Common myeloid progenitor, CD34-positive (primary cell): Measurements from ENCODE around the gene CACNG7.

ENCODE experiments used
- CTCF ChIA-PET: fragments of 350-600 bp; sonication (Branson Sonifier 250); formaldehyde crosslinking; loops from one replicate; lab custom pipeline; 2021; ENCODE audit warnings: antibody characterized with exemption; lab: Charles Lee
- POLR2A ChIA-PET: fragments of 350-600 bp; sonication (Branson Sonifier 250); formaldehyde crosslinking; loops from one replicate; lab custom pipeline; 2021; ENCODE audit warnings: antibody characterized with exemption; lab: Charles Lee
- DNase-seq, 3 donors: peaks; one replicate each; pipeline versions ENCODE4 v3.0.0 to v3.0.0-alpha.2; 2013
- H3K27ac ChIP-seq, 2 experiments: 1 replicate in 1 of 2; 2 replicates in 1 of 2; pipeline ENCODE4 v1.7.0; 2013; ENCODE audit warnings: inconsistent platforms in 2 of 2, low read length in 2 of 2, mild to moderate bottlenecking in 2 of 2, low read depth in 1 of 2, moderate library complexity in 1 of 2; ENCODE audit not compliant: severe bottlenecking in 2 of 2, insufficient read depth in 1 of 2, poor library complexity in 1 of 2
- H3K27me3 ChIP-seq, 5 experiments: replicated peaks in 2 of 5; 1 replicate in 3 of 5; 2 replicates in 2 of 5; pipeline versions ENCODE4 v1.6.1 to v1.7.0; 2013; ENCODE audit warnings: low read length in 4 of 5, mild to moderate bottlenecking in 2 of 5, moderate library complexity in 2 of 5, inconsistent platforms in 1 of 5; ENCODE audit not compliant: insufficient read depth in 5 of 5, control insufficient read depth in 4 of 5
- H3K36me3 ChIP-seq, 4 experiments: 1 replicate in 2 of 4; 2 replicates in 2 of 4; pipeline versions ENCODE4 v1.6.1 to v1.7.0; 2013; ENCODE audit warnings: low read length in 3 of 4, control low read depth in 1 of 4, mild to moderate bottlenecking in 1 of 4; ENCODE audit not compliant: control insufficient read depth in 4 of 4, insufficient read depth in 4 of 4
- H3K4me1 ChIP-seq, 4 experiments: 1 replicate in 3 of 4; 2 replicates in 1 of 4; pipeline versions ENCODE4 v1.6.1 to v1.7.1; 2013; ENCODE audit warnings: low read length in 3 of 4, mild to moderate bottlenecking in 3 of 4, control low read depth in 1 of 4, inconsistent platforms in 1 of 4, moderate library complexity in 1 of 4; ENCODE audit not compliant: control insufficient read depth in 4 of 4, insufficient read depth in 4 of 4; ENCODE audit errors: control extremely low read depth in 1 of 4
- H3K4me3 ChIP-seq, 7 experiments: 1 replicate in 4 of 7; 2 replicates in 3 of 7; pipeline versions ENCODE4 v1.5.1 to v1.7.0; 2013; ENCODE audit warnings: mild to moderate bottlenecking in 7 of 7, low read length in 6 of 7, moderate library complexity in 6 of 7, inconsistent platforms in 2 of 7, low read depth in 2 of 7, control low read depth in 1 of 7; ENCODE audit not compliant: insufficient read depth in 4 of 7, control insufficient read depth in 1 of 7; ENCODE audit errors: extremely low read depth in 1 of 7
- H3K9me3 ChIP-seq, 5 experiments: 1 replicate in 4 of 5; 2 replicates in 1 of 5; pipeline versions ENCODE4 v1.6.1 to v1.7.1; 2013; ENCODE audit warnings: low read length in 4 of 5, mild to moderate bottlenecking in 2 of 5, inconsistent platforms in 1 of 5, low read depth in 1 of 5, moderate library complexity in 1 of 5; ENCODE audit not compliant: control insufficient read depth in 4 of 5, insufficient read depth in 2 of 5; ENCODE audit errors: control extremely low read depth in 1 of 5
- WGBS: methylation state at CpG from one replicate; pipeline ENCODE4 v1.1.5; 2013; ENCODE audit not compliant: insufficient coverage; 5-methylcytosine and 5-hydroxymethylcytosine counted together

CACNG7 gene

DNA sequence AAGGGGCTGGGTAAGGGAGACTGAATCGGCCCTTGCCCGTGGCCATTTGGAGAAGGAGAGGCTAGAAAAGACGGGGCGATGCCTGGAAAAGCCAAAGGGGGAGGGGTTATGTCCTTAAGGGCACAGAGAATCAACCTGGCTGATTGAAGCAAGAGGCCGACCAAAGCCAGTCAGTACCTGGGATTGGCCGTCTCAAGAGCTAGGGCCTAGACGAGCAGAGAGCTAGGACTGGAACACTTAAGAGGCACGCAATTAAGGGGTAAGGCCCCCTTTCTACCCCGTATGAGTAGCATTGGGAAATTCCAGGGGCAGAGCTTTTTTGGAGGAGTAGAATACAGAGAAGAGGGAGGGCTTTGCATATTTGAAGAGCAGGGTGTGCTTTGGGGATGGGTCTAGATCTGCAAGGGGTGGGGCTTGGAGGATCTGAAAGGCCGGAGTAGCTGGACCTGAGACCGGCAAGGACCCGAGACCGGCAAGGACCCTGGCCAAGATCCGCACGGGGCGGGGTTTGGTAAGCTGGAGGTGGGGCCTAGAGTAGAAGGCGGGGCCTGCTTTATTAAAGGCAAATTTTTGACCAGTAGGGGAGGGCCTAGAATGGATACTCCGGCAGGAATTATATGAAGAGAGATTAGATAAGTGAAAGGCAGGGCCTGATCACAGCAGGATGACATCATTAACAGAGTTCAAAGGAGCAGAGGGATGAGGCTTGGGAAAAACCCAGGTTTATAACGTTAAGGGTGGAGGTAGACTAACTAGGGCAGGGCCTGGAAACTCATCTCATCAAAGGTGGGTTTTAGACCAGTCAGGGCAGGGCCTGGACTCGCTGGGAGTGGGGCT is 71.7 kb downstream of the CACNG7 start:
- 55% methylated on average over 20 of the region's 20 CpGs for WGBS
- Histone ChIP-seq H3K9me3 (peaks cover 0 to 7% (median 4%) of the 10 kb centered on the region in 5 experiments), H3K27ac (no peak overlapping the region), H3K36me3 (no peaks in the 10 kb centered on the region), H3K4me3 (peak overlapping the region in 4 of 7 experiments; percentile 32 to 64 (median 57)), H3K4me1 (peaks cover 0 to 31% (median 22%) of the 10 kb centered on the region in 4 experiments), H3K27me3 (peaks cover 5 to 61% (median 35%) of the 10 kb centered on the region in 5 experiments)
- CTCF ChIA-PET, result interaction anchor here (1.1 to 1.6 kb wide), 2 partner anchors 44 to 172 kb away, joined by 3 to 5 read pairs; no protein-coding TSS in a partner anchor
- DNase-seq, result peak in 1 of 3 donors; percentile 15
- POLR2A ChIA-PET, result no interaction called here

DNA sequence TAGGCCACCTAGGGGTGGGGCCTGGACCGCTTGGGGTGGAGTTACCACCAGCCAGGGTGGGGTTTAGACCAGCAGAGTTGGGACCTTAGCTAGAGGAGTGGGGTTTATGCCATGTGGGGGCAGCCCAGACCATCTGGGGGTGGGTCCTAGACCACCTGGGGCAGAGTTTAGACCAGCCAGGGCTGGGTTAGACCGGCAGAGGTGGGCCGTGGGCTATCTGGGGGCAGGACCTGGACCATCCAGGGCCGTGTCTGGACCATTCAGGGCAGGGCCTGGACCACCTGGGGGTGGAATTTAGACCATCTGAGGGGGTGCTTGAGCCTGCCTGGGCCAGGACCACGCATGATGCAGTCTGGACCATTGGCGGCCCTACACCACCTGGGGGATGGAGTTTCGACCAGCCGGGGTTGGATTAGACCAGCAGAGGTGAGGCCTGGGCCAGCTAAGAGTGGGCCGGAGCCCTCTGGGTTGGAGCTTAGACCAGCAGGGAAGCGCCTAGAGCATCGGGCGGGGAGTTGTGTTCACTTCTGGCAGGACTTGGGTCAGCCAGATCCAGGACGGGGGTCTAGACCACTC is 72.4 kb downstream of the CACNG7 start:
- no peak for DNase-seq
- POLR2A ChIA-PET, result no interaction called here
- peaks cover 5 to 61% (median 35%) of the 10 kb centered on the region in 5 experiments for H3K27me3 ChIP-seq

DNA sequence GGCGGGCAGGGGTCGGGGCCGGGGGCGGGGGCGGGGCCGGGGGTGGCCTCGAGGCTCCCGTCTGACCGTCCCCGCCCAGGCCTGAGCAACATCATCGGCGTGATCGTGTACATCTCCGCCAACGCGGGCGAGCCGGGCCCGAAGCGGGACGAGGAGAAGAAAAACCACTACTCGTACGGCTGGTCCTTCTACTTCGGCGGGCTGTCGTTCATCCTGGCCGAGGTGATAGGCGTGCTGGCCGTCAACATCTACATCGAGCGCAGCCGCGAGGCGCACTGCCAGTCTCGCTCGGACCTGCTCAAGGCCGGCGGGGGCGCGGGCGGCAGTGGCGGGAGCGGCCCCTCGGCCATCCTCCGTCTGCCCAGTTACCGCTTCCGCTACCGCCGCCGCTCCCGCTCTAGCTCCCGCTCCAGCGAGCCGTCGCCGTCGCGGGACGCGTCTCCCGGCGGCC is 72.9 kb downstream of the CACNG7 start:
- Histone ChIP-seq H3K36me3 (no peaks in the 10 kb centered on the region), H3K27me3 (peaks cover 5 to 63% (median 35%) of the 10 kb centered on the region in 5 experiments), H3K9me3 (peaks cover 0 to 7% (median 4%) of the 10 kb centered on the region in 5 experiments), H3K4me3 (peak overlapping the region in 3 of 7 experiments; percentile 32 to 61 (median 36)), H3K27ac (no peak overlapping the region), H3K4me1 (peaks cover 0 to 31% (median 22%) of the 10 kb centered on the region in 4 experiments)
- WGBS, result 7% methylated on average over 51 of the region's 62 CpGs
- peak in 2 of 3 donors; percentile 21 to 37 for DNase-seq
- ChIA-PET CTCF (interaction anchor here (1.6 kb wide), 1 partner anchor 43 kb away, joined by 5 read pairs; no protein-coding TSS in a partner anchor), POLR2A (no interaction called here)

More for the DNA sequence above, 72.4 kb downstream of the CACNG7 start:
- Histone ChIP-seq H3K9me3 (peaks cover 0 to 7% (median 4%) of the 10 kb centered on the region in 5 experiments), H3K27ac (no peak overlapping the region), H3K36me3 (no peaks in the 10 kb centered on the region), H3K4me1 (peaks cover 0 to 31% (median 22%) of the 10 kb centered on the region in 4 experiments), H3K4me3 (no peak overlapping the region)
- CTCF ChIA-PET, result interaction anchor here (1.6 kb wide), 1 partner anchor 44 kb away, joined by 5 read pairs; no protein-coding TSS in a partner anchor
- WGBS, result 93% methylated on average over 9 of the region's 13 CpGs

DNA sequence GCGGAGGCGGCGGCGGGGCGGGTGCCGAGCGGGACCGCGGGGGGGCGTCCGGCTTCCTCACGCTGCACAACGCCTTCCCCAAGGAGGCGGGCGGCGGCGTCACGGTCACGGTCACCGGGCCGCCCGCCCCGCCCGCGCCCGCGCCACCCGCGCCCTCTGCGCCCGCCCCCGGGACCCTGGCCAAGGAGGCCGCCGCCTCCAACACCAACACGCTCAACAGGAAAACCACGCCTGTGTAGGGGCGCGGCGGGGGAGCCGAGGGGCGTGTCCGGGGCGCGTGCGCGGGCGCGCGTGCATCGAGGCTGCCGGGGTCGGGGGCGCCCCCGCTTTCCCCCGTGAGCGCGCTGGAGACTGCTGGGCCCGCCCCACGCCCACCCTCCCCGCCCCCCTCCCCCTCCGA is 73.5 kb downstream of the CACNG7 start:
- H3K4me3 ChIP-seq, result peak overlapping the region in 1 of 7 experiments; percentile 43
- H3K4me1 ChIP-seq, result peaks cover 0 to 30% (median 21%) of the 10 kb centered on the region in 4 experiments
- no peaks in the 10 kb centered on the region for H3K36me3 ChIP-seq
- ChIA-PET CTCF (no interaction called here), POLR2A (no interaction called here)
- DNase-seq, result peak; percentile 52 to 75 (median 62)
- peaks cover 0 to 6% (median 4%) of the 10 kb centered on the region in 5 experiments for H3K9me3 ChIP-seq
- peaks cover 5 to 62% (median 34%) of the 10 kb centered on the region in 5 experiments for H3K27me3 ChIP-seq
- 0% methylated on average over 17 of the region's 61 CpGs for WGBS
- no peak overlapping the region for H3K27ac ChIP-seq

DNA sequence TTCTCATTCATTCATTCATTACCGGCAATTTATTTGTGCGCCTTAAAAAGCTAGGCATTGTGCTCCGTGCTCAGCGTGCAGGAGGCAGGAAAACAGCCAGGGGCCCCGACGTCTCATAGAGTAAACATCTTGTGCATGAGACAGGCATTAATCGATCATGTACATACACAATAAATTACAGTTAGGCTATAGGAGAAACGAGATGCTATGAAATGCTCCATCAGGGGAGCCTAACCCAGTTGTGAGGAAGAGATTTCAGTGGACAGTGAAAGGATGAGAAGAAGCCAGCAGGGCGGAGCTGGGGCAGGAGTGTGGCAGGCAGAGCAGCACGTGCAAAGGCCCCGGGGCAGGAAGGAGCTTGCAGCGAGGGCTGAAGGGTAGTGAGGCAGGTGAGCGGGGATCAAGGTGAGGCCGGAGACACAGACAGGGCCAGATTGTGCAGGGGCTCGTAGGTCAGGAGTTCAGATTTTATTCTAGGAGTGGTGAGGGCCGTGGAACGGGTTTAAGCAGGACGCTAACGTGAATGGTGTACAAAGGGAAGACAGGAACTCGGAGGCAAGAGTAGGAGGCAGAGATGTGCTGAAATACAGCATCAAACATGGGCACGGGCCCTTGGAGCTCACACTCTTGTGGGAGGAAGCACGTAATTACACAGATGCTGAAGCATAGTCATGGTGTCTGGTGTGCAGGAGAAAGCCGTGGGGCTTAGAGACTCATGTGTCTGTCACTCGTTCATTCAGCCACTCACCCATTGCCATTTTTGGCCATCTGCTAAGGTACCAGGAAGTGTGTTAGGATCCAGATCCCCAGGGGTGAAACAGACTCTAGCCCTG is 74.6 kb downstream of the CACNG7 start:
- WGBS, result 94% methylated on average over 19 of the region's 24 CpGs
- no peak for DNase-seq
- CTCF ChIA-PET, result no interaction called here
- POLR2A ChIA-PET, result no interaction called here
- Histone ChIP-seq H3K9me3 (peaks cover 0 to 2% (median 0%) of the 10 kb centered on the region in 5 experiments), H3K27me3 (peaks cover 5 to 54% (median 27%) of the 10 kb centered on the region in 5 experiments), H3K4me3 (no peak overlapping the region), H3K4me1 (peaks cover 0 to 22% (median 12%) of the 10 kb centered on the region in 4 experiments), H3K27ac (no peak overlapping the region), H3K36me3 (no peaks in the 10 kb centered on the region)

DNA sequence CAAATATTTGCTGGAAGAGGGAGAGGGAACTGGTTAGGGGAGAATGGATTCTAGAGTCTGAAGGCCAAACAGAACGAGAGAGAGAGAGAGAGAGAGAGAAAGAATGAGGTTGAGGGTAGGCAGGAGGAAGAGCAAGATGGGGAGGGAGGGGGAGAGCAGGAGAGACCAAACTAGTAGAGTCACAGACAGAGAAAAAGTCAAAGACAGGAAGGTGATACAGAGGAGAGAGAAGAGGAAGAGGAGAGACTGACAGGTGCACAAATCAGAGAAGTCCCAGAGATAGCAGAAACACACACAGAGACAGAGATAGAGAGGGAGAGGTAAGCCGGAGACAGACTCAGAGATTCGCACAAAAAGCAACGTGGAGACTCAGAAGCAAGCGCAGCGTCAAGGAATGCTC is 76.8 kb downstream of the CACNG7 start:
- no peaks in the 10 kb centered on the region for H3K36me3 ChIP-seq
- ChIA-PET CTCF (no interaction called here), POLR2A (no interaction called here)
- peaks cover 0 to under 1% (median 0%) of the 10 kb centered on the region in 5 experiments for H3K9me3 ChIP-seq
- WGBS, result 70% methylated on average over 2 of the region's 6 CpGs
- DNase-seq, result no peak
- no peak overlapping the region for H3K4me3 ChIP-seq
- H3K4me1 ChIP-seq, result peaks cover 0 to 6% (median 2%) of the 10 kb centered on the region in 4 experiments
- H3K27ac ChIP-seq, result no peak overlapping the region
- peaks cover 0 to 40% (median 21%) of the 10 kb centered on the region in 5 experiments for H3K27me3 ChIP-seq
